HG03378 (cell line): ENCODE measurements around the gene CPA4.

Experiments used
- ATAC-seq: cut with Tn5 transposase; IDR thresholded peaks from one replicate; pipeline ENCODE4 v1.9.1; 2021; ENCODE audit warnings: mild to moderate bottlenecking, moderate library complexity; ENCODE audit not compliant: unreplicated experiment

Gene CPA4

DNA sequence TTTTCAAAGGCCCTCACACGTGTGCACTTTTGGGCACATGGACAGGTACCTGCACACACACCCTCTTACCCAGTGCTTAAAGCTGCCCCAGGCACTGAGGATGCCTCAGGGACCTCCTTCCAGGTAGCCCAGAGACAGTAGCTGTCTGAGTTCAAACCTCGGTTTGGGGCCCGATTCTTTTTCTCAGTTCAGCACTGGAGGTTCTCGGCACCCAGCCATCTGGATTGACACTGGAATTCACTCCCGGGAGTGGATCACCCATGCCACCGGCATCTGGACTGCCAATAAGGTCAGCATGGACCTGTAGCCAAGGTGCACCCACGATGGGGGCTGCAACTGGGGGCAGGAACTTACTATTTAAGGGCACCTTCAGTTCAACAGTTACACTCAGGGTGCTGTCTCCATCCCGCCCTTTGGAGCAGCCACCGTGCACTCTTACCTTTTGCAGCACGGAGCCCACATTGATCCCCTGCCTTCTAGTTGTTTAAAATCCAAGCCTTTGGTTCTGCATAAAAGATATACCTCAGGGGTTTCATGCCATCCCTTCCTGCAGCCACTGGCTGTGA, 69.4 kb downstream of the CPA4 start:
- ATAC-seq: no peak

GRCh38 chr7:130363026-130363847, 70.3 kb downstream of the CPA4 start:
- no peak for ATAC-seq

DNA sequence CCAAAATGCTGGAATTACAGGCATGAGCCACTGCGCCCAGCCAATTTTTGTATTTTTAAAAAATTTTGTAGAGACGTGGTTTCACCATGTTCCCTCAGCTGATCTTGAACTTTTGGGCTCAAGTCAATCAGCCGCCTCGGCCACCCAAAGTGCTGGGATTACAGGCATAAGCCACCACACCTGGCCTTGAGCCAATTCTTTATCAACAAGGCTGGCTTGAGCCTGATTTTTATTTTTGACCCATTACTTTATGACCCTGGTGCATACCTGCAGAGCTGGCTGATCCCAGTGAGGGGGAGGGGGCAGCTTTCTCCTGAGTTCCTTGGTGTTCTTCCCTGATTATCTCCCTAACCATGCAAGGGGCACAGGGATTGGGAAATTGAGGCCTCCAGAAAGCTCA, 71.5 kb downstream of the CPA4 start:
- no peak for ATAC-seq

DNA sequence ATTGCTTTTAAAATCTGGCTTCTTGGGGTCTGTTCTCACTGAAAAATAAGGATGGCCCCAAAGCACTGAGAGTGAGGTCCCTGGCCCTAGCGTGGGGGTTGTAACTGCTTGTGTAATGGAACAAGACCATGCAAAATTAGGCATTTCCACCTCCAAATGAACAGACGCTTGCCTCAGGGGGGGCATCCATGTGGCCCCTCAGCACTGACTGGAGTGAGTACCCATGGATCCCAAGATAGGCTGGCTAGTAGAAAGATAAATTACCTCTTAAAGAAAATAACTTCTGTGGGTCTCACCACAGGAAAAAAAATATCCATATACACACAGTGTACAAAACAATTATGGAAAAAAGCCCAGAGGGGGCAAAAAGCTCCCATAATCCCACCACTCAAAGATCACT, 72.1 kb downstream of the CPA4 start:
- no peak for ATAC-seq

DNA sequence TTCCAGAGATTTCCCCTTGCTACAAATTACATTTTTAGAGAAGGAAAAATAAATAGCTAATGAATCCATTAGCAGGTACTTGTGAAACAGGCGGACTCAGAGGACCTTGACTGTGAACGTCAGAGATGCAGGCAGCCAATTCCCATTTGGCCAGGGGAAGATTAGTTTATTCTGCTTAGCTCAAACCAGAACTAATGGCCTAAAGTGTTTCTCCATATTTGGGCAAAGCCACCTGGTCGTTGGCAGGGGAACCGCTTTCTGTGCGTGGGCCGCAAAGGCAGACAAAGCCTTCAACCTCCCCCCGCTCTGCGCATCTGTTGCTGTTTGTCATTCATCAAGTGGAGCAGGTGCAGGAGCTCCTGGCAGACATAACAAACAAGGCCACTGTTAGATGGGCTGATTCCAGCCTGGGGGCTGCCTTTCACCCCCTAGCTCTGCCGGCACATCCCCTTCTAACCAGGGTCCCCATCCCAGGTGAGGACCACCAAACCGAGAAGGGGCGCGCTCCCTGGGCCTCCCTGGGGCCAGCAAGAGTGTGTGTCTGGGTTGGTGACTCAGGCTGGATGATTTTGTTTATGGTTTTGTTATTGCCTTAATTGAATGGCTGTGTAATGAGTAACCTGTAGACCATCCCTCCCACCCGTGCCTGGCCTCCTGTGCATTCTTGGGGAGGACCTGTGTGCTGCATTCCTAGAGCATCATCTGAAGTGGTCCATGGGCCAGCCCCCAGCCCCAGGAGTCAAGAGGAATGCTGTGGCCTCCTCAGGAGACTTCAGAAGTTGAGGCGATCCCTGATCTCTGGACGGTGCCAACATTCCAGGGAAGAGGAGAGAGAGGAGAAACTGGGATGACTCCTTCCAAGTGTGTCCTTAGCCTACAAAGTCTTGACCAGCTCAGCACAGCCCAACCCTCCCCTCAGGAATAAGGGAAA, 72.8 kb downstream of the CPA4 start:
- ATAC-seq: peak; percentile 62

DNA sequence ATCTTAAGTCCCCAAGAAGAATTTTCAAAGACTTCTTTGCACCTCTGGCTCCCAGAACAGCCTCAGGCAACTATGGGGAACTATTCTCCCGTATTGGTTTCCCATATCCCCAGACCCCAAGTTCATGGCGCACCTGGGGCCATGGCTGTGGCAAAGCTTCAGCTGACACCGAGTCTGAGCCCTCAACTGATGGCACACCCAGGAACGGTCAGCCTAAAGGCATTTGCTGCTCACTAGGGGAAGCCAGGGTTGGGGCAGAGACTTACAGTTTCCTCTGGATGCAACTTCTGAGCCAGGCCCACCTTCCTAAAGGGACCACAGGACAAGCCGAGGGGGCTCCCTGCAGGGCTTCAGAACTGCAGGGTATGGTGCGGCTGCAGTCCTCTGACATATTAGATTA, 73.6 kb downstream of the CPA4 start:
- ATAC-seq: no peak

GRCh38 chr7:130367088-130367755, 74.3 kb downstream of the CPA4 start:
- ATAC-seq: no peak

DNA sequence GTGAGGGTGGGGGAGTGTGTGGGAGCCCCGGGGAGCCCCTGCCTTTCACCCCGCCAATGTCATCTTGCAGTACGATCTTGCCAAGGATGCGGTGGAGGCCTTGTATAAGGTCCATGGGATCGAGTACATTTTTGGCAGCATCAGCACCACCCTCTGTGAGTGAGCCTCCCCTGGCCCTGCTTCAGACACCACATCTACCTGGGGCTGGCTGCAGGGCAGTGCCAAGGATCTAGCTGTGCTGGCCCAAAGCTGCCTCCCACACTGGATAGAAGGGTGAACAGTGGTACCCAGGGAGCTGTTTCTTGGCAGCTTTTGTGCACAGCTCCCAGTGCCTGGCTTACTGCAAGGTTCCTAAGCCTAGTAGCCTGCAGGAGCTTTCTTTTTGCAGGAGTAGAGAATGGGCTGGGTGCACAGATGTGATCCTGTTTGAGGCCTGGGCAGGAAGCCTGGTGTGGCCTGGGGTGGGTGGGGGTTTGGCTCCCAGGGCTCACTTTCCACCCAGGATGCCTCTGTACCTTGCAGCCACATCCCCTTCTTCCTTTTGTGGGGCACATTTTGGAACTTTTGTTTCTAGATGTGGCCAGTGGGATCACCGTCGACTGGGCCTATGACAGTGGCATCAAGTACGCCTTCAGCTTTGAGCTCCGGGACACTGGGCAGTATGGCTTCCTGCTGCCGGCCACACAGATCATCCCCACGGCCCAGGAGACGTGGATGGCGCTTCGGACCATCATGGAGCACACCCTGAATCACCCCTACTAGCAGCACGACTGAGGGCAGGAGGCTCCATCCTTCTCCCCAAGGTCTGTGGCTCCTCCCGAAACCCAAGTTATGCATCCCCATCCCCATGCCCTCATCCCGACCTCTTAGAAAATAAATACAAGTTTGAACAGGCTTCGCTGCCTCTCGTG, 75.1 kb downstream of the CPA4 start:
- no peak for ATAC-seq

DNA sequence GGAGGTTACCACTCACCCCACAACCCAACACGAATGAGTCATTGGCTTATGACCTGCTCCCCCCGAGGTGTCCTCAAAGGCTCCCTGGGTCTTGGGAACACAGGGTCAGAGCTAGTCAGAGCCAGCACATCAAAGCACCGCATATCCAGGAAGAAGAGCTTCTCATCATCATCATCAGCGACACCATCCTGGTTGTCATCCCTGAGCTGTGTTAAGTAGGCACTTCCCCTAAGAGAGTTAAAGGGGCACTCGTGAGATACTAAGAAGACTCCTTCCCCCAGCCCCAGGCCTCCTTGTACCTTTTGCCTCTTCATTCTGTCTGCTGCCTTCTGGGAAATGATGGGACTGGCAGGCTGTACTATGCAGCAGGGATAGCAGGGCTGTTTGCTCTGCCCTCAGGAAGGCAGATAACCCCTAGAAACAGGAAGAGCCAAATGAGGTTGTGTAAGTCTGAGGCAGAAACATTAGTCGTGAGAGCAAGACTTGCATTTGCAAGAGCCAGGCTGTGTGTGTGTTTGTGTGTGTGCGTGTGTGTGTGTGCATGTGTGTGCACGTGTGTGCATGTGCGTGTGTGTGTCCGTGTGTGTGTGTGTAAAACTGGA, 76.2 kb downstream of the CPA4 start:
- ATAC-seq: no peak

- no peak for ATAC-seq
These were observed 77.0 kb downstream of the CPA4 start for GRCh38 chr7:130369831-130370550.

GRCh38 chr7:130371046-130371445, 78.1 kb downstream of the CPA4 start:
- ATAC-seq: no peak

DNA sequence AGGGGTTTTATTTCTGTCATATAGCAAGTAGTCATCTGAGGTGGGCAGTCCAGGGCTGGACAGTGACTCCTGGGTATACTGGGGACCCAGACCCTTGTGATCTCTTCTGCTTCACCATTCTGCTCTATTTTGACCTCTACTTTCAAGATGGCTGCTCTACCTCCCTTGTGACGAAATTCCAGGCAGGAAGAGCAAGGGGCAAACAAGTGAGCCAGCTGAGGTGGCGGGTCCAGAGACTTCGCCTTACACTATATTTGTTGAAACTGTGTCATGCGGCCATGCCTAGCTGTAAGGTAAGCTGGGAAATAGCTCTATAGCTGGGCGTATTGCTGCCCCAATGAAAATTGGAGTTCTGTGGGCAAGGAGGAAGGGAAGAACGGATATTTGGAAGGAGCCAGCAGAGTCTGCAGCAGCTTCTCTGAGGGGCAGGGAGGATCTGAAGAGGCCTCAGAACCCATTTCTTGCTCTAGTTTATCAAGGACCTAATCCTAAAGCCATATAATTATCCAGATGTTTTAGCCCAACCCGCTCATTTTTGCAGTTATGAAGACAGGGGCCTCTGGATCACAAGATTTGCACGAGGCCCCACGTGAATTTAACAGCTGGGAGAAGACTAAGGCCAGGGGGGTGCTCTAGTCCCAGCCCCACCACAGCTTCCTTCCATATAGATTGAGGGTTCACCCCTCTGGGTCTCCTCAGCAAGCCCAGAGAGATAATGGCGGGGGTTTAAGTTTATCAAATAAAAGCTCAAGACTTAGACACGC, 79.6 kb downstream of the CPA4 start:
- ATAC-seq: no peak
